Activated CD4-positive, alpha-beta T cell treated with anti-CD3 and anti-CD28 coated beads for 36 hours (primary cell): ENCODE results near the gene C5. TPM values are rescaled to one million over a fixed set of nuclear protein-coding genes. Genes with fewer than 3 reads are reported as not detected.

ENCODE experiments used
- ATAC-seq: fragments of 200-7000 bp; cut with Tn5 transposase; one replicate; pipeline ENCODE4 v1.10.0; 2021; ENCODE audit warnings: mild to moderate bottlenecking, moderate library complexity
- CTCF ChIA-PET: fragments of 350-600 bp; sonication (Branson Sonifier 250); formaldehyde crosslinking; loops from one replicate; lab custom pipeline; 2021; ENCODE audit warnings: antibody characterized with exemption; lab: Charles Lee
- POLR2A ChIA-PET: fragments of 350-600 bp; sonication (Branson Sonifier 250); formaldehyde crosslinking; loops from one replicate; lab custom pipeline; 2021; ENCODE audit warnings: antibody characterized with exemption, inconsistent platforms; lab: Charles Lee
- DNase-seq: peaks from one replicate; pipeline ENCODE4 v3.0.0-alpha.2; 2020
- H3K27ac Mint-ChIP-seq: one replicate; pipeline ENCODE4 v1.8.0; 2021; ENCODE audit warnings: mixed read lengths
- H3K27me3 Mint-ChIP-seq: one replicate; pipeline ENCODE4 v1.8.0; 2021; ENCODE audit warnings: mixed read lengths
- H3K36me3 Mint-ChIP-seq: one replicate; pipeline ENCODE4 v1.8.0; 2021; ENCODE audit warnings: low read depth, mixed read lengths
- H3K4me1 Mint-ChIP-seq: one replicate; pipeline ENCODE4 v1.8.0; 2021; ENCODE audit warnings: mixed read lengths
- H3K4me3 Mint-ChIP-seq: one replicate; pipeline ENCODE4 v1.8.0; 2021; ENCODE audit warnings: mild to moderate bottlenecking, moderate library complexity, mixed read lengths
- H3K9me3 Mint-ChIP-seq: one replicate; pipeline ENCODE4 v1.8.0; 2021; ENCODE audit warnings: low read depth, mixed read lengths
- intact Hi-C, 2 experiments: fragments of 100-400 bp; cut with DNase I in 1 of 2; cut with micrococcal nuclease in 1 of 2; formaldehyde crosslinking; loops; one replicate each; pipeline versions ENCODE4 v1.14.2 to v1.15.1; 2022 to 2024; cut with DNase I, micrococcal nuclease
- total RNA-seq, 2 experiments: library from RNA; stranded (reverse); gene quantifications; one replicate each; pipeline ENCODE4 v1.2.3, GENCODE V29; 2021

C5 gene
- total RNA-seq, 2 experiments from 2014 or later = 2.3 to 2.4 TPM

DNA sequence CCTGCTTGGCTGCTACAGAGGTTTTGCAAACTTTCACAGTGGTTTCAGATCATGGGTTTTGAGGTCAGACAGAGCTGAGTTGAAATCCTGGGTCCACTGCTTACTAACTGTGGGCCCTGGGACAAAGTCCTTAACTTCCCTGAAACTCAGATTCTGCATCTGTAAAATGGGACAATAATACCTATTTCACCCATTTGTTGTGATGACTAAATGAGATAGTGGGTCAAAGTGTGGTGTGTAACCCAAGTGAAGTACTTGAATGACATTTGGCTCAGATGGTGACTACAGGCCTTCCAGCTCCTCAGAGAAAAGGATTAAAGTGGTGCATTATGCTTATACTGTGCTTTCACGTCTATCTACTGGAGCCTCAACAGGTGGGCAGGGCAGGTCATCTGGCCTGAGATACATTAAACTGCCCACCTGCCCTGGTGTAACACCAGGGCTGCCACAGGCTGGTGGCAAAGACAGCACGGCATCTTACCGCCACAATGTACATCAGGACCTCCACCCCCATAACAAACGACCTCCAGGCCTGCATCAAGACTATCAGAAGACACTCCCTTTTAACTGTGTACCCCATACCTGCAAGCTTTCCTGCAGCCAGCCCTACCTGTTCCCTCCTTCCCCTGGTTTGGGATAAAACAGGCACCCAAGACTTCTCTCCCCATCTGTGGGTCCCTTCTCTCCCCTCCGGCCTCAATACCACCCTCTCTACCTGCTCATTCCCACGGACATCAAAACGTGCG, 122.6 kb downstream of the C5 start:
- no peaks in the 10 kb centered on the region for H3K27me3 Mint-ChIP-seq
- DNase-seq = peak; percentile 43
- ATAC-seq = peak; percentile 20
- POLR2A ChIA-PET = interaction anchor here (0.6 to 4.4 kb wide), 8 partner anchors 9 to 82 kb away, joined by 3 to 40 read pairs (median 4); no protein-coding TSS in a partner anchor
- H3K4me1 Mint-ChIP-seq = peaks cover 71% of the 10 kb centered on the region
- intact Hi-C loops = loop anchor here (1.0 to 5.0 kb wide), 8 partner anchors 35 to 273 kb away; partner anchors contain the start of genes MEGF9 (in 2 of the 2), CNTRL (in 1 of the 2), FBXW2 (in 1 of the 2) and RAB14 (in 1 of the 2)
- peak overlapping the region; percentile 90 for H3K27ac Mint-ChIP-seq
- H3K9me3 Mint-ChIP-seq = peaks cover 1% of the 10 kb centered on the region
- CTCF ChIA-PET = interaction anchor here (1.2 to 1.7 kb wide), 3 partner anchors 30 to 172 kb away, joined by 3 to 5 read pairs (median 5); no protein-coding TSS in a partner anchor
- H3K36me3 Mint-ChIP-seq = peaks cover 44% of the 10 kb centered on the region
- H3K4me3 Mint-ChIP-seq = peak overlapping the region; percentile 90

DNA sequence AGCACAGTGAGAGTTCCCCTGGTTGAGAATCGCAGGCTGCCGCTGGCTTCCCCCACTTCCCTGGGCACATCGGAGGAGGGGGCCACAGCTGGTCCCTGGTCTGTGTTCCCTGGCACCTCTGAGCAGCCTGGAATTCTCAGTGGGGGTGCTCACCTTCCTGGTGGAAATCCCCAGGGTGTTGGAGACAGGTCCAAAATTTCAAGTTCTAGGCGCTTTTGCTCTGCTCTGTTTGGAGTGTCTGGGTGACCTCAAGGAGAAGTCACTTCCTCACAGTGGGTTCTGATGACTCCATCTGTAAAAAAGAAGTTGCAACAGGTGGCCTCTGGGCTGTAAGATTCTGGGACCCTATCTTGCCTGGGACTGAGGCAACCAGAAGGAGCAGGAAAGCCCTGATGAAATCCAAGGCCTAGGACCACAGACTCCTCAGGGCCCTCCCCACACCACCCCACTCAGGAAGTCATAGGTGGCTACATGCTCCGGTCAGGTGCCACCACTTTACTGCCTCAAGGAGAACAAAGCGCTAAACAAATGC, 123.6 kb downstream of the C5 start, which contains the start of gene TRAF1:
TSS of gene TRAF1 (minus strand) at position 400 of the 532 bp plus-strand sequence. CDS start 721 bp downstream, outside the sequence.
- ChIA-PET CTCF (interaction anchor here (0.9 to 2.3 kb wide), 6 partner anchors 10 to 171 kb away, joined by 3 to 13 read pairs (median 5); no protein-coding TSS in a partner anchor), POLR2A (interaction anchor here (0.5 to 4.4 kb wide), 16 partner anchors 9 to 195 kb away, joined by 3 to 40 read pairs (median 6); partner anchors contain the start of genes PHF19 and PSMD5)
- peaks cover 72% of the 10 kb centered on the region for H3K4me1 Mint-ChIP-seq
- no peaks in the 10 kb centered on the region for H3K27me3 Mint-ChIP-seq
- ATAC-seq = peak; percentile 24
- peaks cover 54% of the 10 kb centered on the region for H3K36me3 Mint-ChIP-seq
- intact Hi-C loops = loop anchor here (1.0 to 5.0 kb wide), 13 partner anchors 10 to 274 kb away; partner anchors contain the start of genes CNTRL (in 2 of the 2), MEGF9 (in 1 of the 2), PHF19 (in 1 of the 2) and RAB14 (in 1 of the 2)
- peaks cover 1% of the 10 kb centered on the region for H3K9me3 Mint-ChIP-seq
- peak within 1 kb of the TSS; percentile 90 for H3K27ac Mint-ChIP-seq
- H3K4me3 Mint-ChIP-seq = peak within 1 kb of the TSS; percentile 90
- no peak for DNase-seq

DNA sequence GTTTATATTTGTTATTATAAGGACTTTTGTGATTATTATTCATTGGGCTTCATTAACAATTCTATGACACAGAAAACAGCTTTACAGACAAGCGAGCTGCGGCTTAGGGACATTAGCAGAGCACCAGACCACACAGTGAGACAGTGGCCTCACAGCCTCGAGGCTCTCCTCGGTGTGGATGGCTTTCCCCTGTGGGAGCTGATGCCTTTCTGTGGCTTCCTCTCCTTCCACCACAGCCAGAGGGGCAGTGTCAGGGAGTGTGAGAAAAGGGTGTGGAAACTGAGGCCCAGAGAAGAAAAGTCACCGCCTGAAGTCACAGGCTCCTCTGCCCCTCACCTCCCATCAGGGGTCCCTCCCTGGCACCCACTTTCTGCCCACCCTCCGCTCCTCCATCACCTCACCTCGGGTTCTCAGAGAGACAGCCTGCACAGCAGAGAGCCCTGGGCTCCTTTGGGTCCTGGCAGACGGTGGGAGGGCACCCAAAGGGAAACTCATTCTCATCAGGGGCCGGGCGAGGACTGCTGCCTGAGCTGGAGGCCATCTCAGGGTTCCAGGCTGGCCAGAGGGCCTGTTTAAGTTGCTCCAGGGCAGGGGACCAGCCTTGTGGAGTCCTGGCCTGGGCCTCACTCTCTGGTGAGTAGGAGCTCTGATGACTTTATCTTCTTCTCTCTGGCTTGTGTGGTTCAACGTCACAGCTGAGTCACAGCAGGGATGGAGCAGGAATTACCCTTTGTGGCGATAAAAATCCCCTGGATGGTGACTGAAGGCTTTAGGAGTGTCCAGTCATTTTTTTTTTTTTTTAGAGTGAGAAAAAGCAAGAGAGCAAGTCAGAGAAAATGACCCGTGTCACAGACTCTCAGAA, 124.3 kb downstream of the C5 start:
- ChIA-PET CTCF (interaction anchor here (0.6 to 2.3 kb wide), 12 partner anchors 9 to 207 kb away, joined by 3 to 13 read pairs (median 4); no protein-coding TSS in a partner anchor), POLR2A (interaction anchor here (0.5 to 4.4 kb wide), 21 partner anchors 9 to 339 kb away, joined by 3 to 40 read pairs (median 5); partner anchors contain the start of genes PHF19 and PSMD5)
- Mint-ChIP-seq H3K27me3 (no peaks in the 10 kb centered on the region), H3K4me3 (peak overlapping the region; percentile 90), H3K4me1 (peaks cover 70% of the 10 kb centered on the region), H3K27ac (peak overlapping the region; percentile 90), H3K36me3 (peaks cover 59% of the 10 kb centered on the region), H3K9me3 (no peaks in the 10 kb centered on the region)
- ATAC-seq = peak; percentile 69
- intact Hi-C loops = loop anchor here (1.0 to 5.0 kb wide), 13 partner anchors 9 to 275 kb away; partner anchors contain the start of genes CNTRL (in 2 of the 2), MEGF9 (in 1 of the 2), PHF19 (in 1 of the 2) and RAB14 (in 1 of the 2)
- DNase-seq = peak; percentile 92

DNA sequence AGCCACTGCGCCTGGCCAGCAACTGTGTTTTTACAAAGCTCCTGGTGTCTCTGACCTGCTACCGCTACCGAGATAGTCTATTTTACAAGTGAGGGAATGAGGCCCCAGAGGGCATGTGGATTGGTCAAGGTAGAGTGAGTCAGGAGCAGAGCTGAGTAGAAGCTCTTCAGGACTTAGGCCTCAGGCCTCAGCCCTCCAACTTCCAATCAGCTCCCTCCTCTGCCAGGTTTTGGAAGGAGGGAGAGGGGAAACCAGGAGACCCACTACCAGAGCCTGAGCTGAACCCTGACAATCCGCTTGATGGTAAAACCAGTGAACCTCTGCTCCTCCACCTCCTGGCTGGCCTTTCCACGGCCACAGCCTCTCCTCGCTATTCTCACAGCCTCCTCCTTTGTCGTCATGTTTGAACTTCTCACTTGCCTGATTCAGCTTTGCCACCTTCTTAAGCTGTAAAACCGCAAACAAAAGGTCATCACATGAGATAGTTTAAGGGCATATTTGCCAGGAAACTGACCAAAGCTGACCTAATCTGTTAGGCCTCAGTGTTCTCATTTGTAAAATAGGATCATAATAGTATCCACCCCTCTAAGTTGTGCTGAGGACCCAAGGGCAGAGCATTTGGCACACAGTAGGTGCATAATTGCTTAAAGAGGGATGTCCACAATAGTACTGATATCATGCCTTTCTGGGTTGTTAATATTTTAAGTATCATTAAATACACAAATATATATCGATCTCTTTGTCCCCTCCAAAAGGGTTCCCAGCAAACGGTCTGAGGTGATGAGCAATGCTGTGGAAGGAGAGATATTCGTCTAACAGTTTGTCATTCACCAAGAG, 125.2 kb downstream of the C5 start:
- Mint-ChIP-seq H3K36me3 (peaks cover 66% of the 10 kb centered on the region), H3K27ac (peak overlapping the region; percentile 90), H3K4me1 (peaks cover 72% of the 10 kb centered on the region), H3K27me3 (no peaks in the 10 kb centered on the region), H3K4me3 (peak overlapping the region; percentile 90), H3K9me3 (no peaks in the 10 kb centered on the region)
- no peak for ATAC-seq
- ChIA-PET CTCF (interaction anchor here (0.6 to 2.3 kb wide), 10 partner anchors 9 to 208 kb away, joined by 3 to 13 read pairs (median 4); no protein-coding TSS in a partner anchor), POLR2A (interaction anchor here (0.5 to 4.4 kb wide), 15 partner anchors 9 to 215 kb away, joined by 3 to 40 read pairs (median 5); partner anchors contain the start of gene PHF19)
- DNase-seq = peak; percentile 54
- intact Hi-C loops = loop anchor here in 1 of 2 experiments (5.0 kb wide), 2 partner anchors 147 to 213 kb away; partner anchors contain the start of genes CNTRL and MEGF9

DNA sequence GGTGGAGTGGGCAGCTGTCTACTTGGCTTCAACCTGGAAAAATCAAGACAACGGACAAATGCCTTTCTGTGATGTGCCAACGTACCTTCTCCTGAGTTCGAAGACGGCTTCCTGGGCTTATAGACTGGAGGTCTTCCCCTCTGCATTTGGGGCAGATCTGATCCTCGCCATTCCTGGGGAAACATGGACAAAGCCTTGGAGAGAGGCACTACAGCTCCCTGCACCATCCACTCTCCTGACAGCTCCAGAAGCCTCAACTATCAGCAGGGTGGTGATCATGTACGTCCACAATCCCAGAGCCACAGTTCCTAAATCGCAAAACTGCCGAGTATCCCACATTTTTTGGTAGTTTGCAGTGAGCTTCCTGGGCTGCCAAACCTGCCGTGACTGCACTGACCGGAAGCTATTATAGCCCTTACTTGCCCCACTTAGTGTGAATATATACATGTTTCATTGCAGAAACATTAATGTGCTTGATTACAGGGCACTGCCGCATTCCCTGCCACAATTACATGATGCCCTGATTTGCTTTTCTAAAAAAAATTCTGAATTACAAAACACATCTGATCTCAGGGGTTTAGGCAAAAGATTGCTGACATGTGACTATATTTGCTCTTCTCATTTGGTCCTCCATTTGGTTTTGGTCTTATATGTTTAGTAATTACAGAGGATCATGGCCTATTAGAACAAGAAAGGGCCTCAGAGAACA, 126.3 kb downstream of the C5 start:
- CTCF ChIA-PET = interaction anchor here (0.6 to 2.6 kb wide), 11 partner anchors 9 to 304 kb away, joined by 3 to 9 read pairs (median 3); no protein-coding TSS in a partner anchor
- intact Hi-C loops = no loop called here
- H3K27ac Mint-ChIP-seq = peak overlapping the region; percentile 90
- DNase-seq (no peak), ATAC-seq (no peak)
- POLR2A ChIA-PET = interaction anchor here (0.5 to 4.4 kb wide), 8 partner anchors 7 to 214 kb away, joined by 3 to 40 read pairs (median 4); no protein-coding TSS in a partner anchor
- peak overlapping the region; percentile 90 for H3K4me3 Mint-ChIP-seq
- no peaks in the 10 kb centered on the region for H3K9me3 Mint-ChIP-seq
- H3K4me1 Mint-ChIP-seq = peaks cover 76% of the 10 kb centered on the region
- no peaks in the 10 kb centered on the region for H3K27me3 Mint-ChIP-seq
- peaks cover 78% of the 10 kb centered on the region for H3K36me3 Mint-ChIP-seq

DNA sequence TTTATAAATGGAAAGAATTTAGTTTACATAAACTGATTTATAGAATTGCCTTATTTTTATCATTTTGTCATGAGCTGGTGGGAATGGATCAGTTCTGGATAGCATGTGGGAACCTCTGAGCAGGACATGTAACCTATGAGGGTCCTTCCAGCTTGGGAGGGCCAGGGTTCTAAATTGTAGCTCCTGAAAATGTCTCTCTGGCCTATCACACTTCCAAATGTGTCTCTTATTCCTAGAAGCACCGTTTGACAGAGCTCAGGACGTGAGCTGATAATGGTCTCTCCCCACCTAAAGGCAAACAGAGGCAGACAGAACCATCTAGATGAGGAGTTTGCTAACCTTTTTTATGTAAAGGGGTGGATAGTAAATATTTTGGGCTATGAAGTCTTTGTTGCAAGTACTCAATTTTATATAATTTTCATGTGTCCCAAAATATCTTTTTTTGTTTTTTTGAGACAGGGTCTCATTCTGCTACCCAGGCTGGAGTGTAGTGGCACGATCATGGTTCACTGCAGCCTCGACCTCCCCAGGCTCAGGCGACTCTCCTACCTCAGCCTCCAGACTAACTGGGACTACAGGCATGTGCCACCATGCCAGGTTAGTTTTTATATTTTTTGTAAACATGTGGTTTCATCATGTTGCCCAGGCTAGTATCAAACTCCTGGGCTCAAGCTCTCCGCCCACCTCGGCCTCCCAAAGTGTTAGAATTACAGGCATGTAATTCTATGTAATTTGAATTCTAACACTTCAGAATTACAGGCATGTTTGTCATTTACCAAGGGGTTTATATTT, 127.5 kb downstream of the C5 start:
- Mint-ChIP-seq H3K9me3 (no peaks in the 10 kb centered on the region), H3K4me1 (peaks cover 77% of the 10 kb centered on the region), H3K4me3 (peak overlapping the region; percentile 90), H3K36me3 (peaks cover 85% of the 10 kb centered on the region), H3K27ac (peak overlapping the region; percentile 90), H3K27me3 (no peaks in the 10 kb centered on the region)
- DNase-seq = no peak
- intact Hi-C loops = no loop called here
- ATAC-seq = no peak
- POLR2A ChIA-PET = interaction anchor here (1.1 to 1.9 kb wide), 3 partner anchors 9 to 78 kb away, joined by 4 to 6 read pairs (median 5); no protein-coding TSS in a partner anchor
- CTCF ChIA-PET = interaction anchor here (0.6 to 2.6 kb wide), 7 partner anchors 10 to 76 kb away, joined by 3 to 9 read pairs (median 4); no protein-coding TSS in a partner anchor

DNA sequence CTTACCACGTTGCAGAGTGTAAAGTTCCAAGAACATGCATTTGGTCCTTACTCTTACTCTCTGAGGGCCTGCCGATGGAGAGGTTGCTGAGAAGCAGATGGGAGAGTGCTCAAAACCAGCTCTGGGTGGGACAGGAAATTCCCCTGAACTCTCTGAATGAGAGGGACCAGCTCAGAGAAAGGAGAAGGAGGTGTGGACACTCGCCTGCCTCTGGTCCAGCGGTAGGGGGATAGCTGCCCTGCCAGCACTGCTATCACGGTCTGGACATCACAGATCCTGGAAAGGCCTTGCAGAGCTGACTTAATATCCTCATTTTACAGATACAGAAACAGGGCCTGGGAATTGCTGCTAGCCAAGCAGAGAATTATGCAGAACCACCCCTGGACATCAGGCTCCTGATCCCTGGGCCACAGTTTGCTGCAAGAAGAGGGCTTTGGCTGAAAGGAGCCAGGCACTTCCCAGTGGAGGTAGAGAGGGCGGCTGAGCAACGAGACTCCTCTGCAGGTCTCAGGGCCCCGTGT, 128.4 kb downstream of the C5 start:
- ChIA-PET CTCF (interaction anchor here (0.7 to 2.6 kb wide), 10 partner anchors 9 to 190 kb away, joined by 3 to 9 read pairs (median 4); no protein-coding TSS in a partner anchor), POLR2A (interaction anchor here (0.7 kb wide), 1 partner anchor 33 kb away, joined by 3 read pairs; no protein-coding TSS in a partner anchor)
- H3K9me3 Mint-ChIP-seq = no peaks in the 10 kb centered on the region
- intact Hi-C loops = no loop called here
- peak overlapping the region; percentile 90 for H3K4me3 Mint-ChIP-seq
- peak overlapping the region; percentile 90 for H3K27ac Mint-ChIP-seq
- H3K27me3 Mint-ChIP-seq = no peaks in the 10 kb centered on the region
- ATAC-seq = no peak
- DNase-seq = no peak
- H3K36me3 Mint-ChIP-seq = peaks cover 93% of the 10 kb centered on the region
- peaks cover 77% of the 10 kb centered on the region for H3K4me1 Mint-ChIP-seq

DNA sequence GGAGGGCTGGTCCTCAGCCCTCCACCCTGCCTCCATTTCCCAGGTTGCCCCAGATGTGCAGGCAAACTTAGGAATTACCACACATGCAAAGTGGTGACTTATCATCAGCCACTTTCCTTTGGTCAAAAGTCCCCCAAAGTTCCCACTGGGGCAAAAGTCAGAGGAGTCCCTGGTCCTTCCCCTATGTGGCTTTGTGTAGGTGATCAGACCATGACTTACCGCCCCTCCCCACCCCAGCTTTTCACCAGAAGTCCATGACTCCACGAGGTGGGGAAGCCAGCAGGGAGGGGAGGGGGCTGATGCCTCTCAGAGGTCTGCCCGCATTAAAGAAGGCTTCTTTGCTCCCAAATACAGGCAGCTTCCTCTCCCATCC, 129.3 kb downstream of the C5 start:
- intact Hi-C loops = no loop called here
- DNase-seq = peak; percentile 52
- ChIA-PET CTCF (interaction anchor here (0.7 to 1.1 kb wide), 3 partner anchors 8 to 70 kb away, joined by 3 read pairs; no protein-coding TSS in a partner anchor), POLR2A (interaction anchor here (1.2 kb wide), 1 partner anchor 8 kb away, joined by 4 read pairs; no protein-coding TSS in a partner anchor)
- H3K4me1 Mint-ChIP-seq = peaks cover 79% of the 10 kb centered on the region
- H3K4me3 Mint-ChIP-seq = peak overlapping the region; percentile 90
- H3K27ac Mint-ChIP-seq = peak overlapping the region; percentile 90
- no peaks in the 10 kb centered on the region for H3K27me3 Mint-ChIP-seq
- ATAC-seq = no peak
- H3K9me3 Mint-ChIP-seq = no peaks in the 10 kb centered on the region
- peaks cover 98% of the 10 kb centered on the region for H3K36me3 Mint-ChIP-seq
